HEK293 (cell line): Measurements from ENCODE around the gene MEIKIN.

Source experiments
- CTCF ChIA-PET: fragments of 350-600 bp; formaldehyde crosslinking; extraction: SDS; loops from one replicate; lab custom pipeline; 2021; ENCODE audit warnings: antibody characterized with exemption; lab: Yijun Ruan, JAX
- POLR2A ChIA-PET: fragments of 300-600 bp; formaldehyde crosslinking; extraction: SDS; loops from one replicate; lab custom pipeline; 2020; ENCODE audit warnings: antibody characterized with exemption, inconsistent platforms; lab: Yijun Ruan, JAX
- H3K27ac ChIP-seq: fragments of 200-500 bp; sonication (Bioruptor generic); 2 replicates; pipeline ENCODE4 v1.5.1; 2014; ENCODE audit warnings: low read depth, low read length, control low read depth, inconsistent platforms; ENCODE audit errors: extremely low read depth
- H3K36me3 ChIP-seq, 2 experiments: fragments of 200-500 bp in 1 of 2; sonication (Bioruptor generic) in 1 of 2; 1 replicate in 1 of 2; 2 replicates in 1 of 2; pipeline ENCODE4 v1.5.1; 2014 to 2017; ENCODE audit warnings: inconsistent platforms in 2 of 2, low read length in 2 of 2; ENCODE audit not compliant: control insufficient read depth in 2 of 2, insufficient read depth in 1 of 2
- H3K4me1 ChIP-seq: fragments of 200-500 bp; sonication (Bioruptor generic); 2 replicates; pipeline ENCODE4 v1.5.1; 2014; ENCODE audit warnings: mild to moderate bottlenecking, low read length, inconsistent platforms; ENCODE audit not compliant: control insufficient read depth, insufficient read depth
- H3K4me3 ChIP-seq: 2 replicates; pipeline ENCODE4 v1.5.1; 2011; ENCODE audit warnings: low read depth, mild to moderate bottlenecking, control low read depth, low read length, moderate library complexity
- H3K9me3 ChIP-seq: fragments of 200-500 bp; sonication (Bioruptor generic); 2 replicates; pipeline ENCODE4 v1.5.1; 2014; ENCODE audit warnings: low read depth, low read length, inconsistent platforms; ENCODE audit not compliant: control insufficient read depth, insufficient read depth
- HOXD13 ChIP-seq: sonication (generic); formaldehyde crosslinking; IDR thresholded peaks from 2 replicates; pipeline ENCODE4 v1.8.0; 2022; ENCODE audit warnings: missing genetic modification reagents, borderline replicate concordance
- OSR2 ChIP-seq: fragments of 450-650 bp; formaldehyde crosslinking; IDR thresholded peaks from 2 replicates; pipeline ENCODE4 v1.5.1; 2016; ENCODE audit warnings: missing biosample characterization, missing genetic modification characterization
- PRDM1 ChIP-seq: fragments of 450-650 bp; formaldehyde crosslinking; IDR thresholded peaks from 2 replicates; pipeline ENCODE4; 2016; ENCODE audit warnings: missing biosample characterization, missing genetic modification characterization
- SCRT1 ChIP-seq: fragments of 450-650 bp; formaldehyde crosslinking; IDR thresholded peaks from 2 replicates; pipeline ENCODE4 v1.5.1; 2016; ENCODE audit warnings: missing biosample characterization, missing genetic modification characterization, borderline replicate concordance
- SCRT2 ChIP-seq: fragments of 450-650 bp; formaldehyde crosslinking; IDR thresholded peaks from 2 replicates; pipeline ENCODE4 v1.5.1; 2016; ENCODE audit warnings: missing biosample characterization, missing genetic modification characterization
- YY1 ChIP-seq: fragments of 450-650 bp; formaldehyde crosslinking; IDR thresholded peaks from 2 replicates; pipeline ENCODE4 v1.5.1; 2018; ENCODE audit warnings: missing biosample characterization, missing genetic modification characterization
- ZBTB44 ChIP-seq: fragments of 450-650 bp; IDR thresholded peaks from 2 replicates; pipeline ENCODE4 v1.5.1; 2018; ENCODE audit warnings: missing biosample characterization, mild to moderate bottlenecking, missing genetic modification characterization
- ZBTB7A ChIP-seq: fragments of 450-650 bp; formaldehyde crosslinking; IDR thresholded peaks from 2 replicates; pipeline ENCODE4 v1.5.1; 2016; ENCODE audit warnings: low read depth, missing biosample characterization, missing genetic modification characterization
- ZBTB8A ChIP-seq: fragments of 450-650 bp; formaldehyde crosslinking; IDR thresholded peaks from 2 replicates; pipeline ENCODE4 v1.5.1; 2016; ENCODE audit warnings: missing biosample characterization, missing genetic modification characterization
- ZEB2 ChIP-seq: fragments of 450-650 bp; formaldehyde crosslinking; IDR thresholded peaks from 2 replicates; pipeline ENCODE4 v1.5.1; 2016; ENCODE audit warnings: missing biosample characterization, missing genetic modification characterization
- ZNF138 ChIP-seq: fragments of 450-650 bp; formaldehyde crosslinking; IDR thresholded peaks from 2 replicates; pipeline ENCODE4 v1.5.1; 2016; ENCODE audit warnings: missing biosample characterization, missing genetic modification characterization, borderline replicate concordance
- ZNF184 ChIP-seq: fragments of 450-650 bp; IDR thresholded peaks from 2 replicates; pipeline ENCODE4 v1.5.1; 2018; ENCODE audit warnings: missing biosample characterization, mild to moderate bottlenecking, missing genetic modification characterization
- ZNF214 ChIP-seq: fragments of 450-650 bp; formaldehyde crosslinking; IDR thresholded peaks from 2 replicates; pipeline ENCODE4 v1.5.1; 2017; ENCODE audit warnings: missing biosample characterization, mild to moderate bottlenecking, missing genetic modification characterization, borderline replicate concordance
- ZNF302 ChIP-seq: fragments of 450-650 bp; formaldehyde crosslinking; IDR thresholded peaks from 2 replicates; pipeline ENCODE4 v1.5.1; 2016; ENCODE audit warnings: missing biosample characterization, missing genetic modification characterization, low read depth
- ZNF610 ChIP-seq: fragments of 450-650 bp; formaldehyde crosslinking; IDR thresholded peaks from 2 replicates; pipeline ENCODE4 v1.5.1; 2016; ENCODE audit warnings: missing biosample characterization, missing genetic modification characterization, borderline replicate concordance
- ZNF624 ChIP-seq: fragments of 450-650 bp; formaldehyde crosslinking; IDR thresholded peaks from 2 replicates; pipeline ENCODE4 v1.5.1; 2017; ENCODE audit warnings: missing biosample characterization, missing genetic modification characterization
- ZNF677 ChIP-seq: fragments of 450-650 bp; IDR thresholded peaks from 2 replicates; pipeline ENCODE4 v1.5.0; 2018; ENCODE audit warnings: missing biosample characterization, mild to moderate bottlenecking, missing genetic modification characterization, moderate library complexity
- ZNF747 ChIP-seq: fragments of 450-650 bp; formaldehyde crosslinking; IDR thresholded peaks from 2 replicates; pipeline ENCODE4 v1.5.1; 2016; ENCODE audit warnings: missing biosample characterization, missing genetic modification characterization
- ZSCAN30 ChIP-seq: fragments of 450-650 bp; IDR thresholded peaks from 2 replicates; pipeline ENCODE4 v1.5.1; 2018; ENCODE audit warnings: missing biosample characterization, mild to moderate bottlenecking, missing genetic modification characterization, moderate library complexity
- TF ChIP-seq, protein P1 (sequence below): fragments of 450-650 bp; formaldehyde crosslinking; IDR thresholded peaks from 2 replicates; pipeline ENCODE4 v1.5.0; 2017; ENCODE audit warnings: missing biosample characterization, missing genetic modification characterization, borderline replicate concordance
- TF ChIP-seq, protein P2 (sequence below): fragments of 450-650 bp; formaldehyde crosslinking; IDR thresholded peaks from 2 replicates; pipeline ENCODE4 v1.5.1; 2016; ENCODE audit warnings: missing biosample characterization, missing genetic modification characterization
- TF ChIP-seq, protein P3 (sequence below): fragments of 450-650 bp; formaldehyde crosslinking; IDR thresholded peaks from 2 replicates; pipeline ENCODE4 v1.5.1; 2016; ENCODE audit warnings: missing biosample characterization, missing genetic modification characterization
- TF ChIP-seq, protein P4 (sequence below): fragments of 450-650 bp; formaldehyde crosslinking; IDR thresholded peaks from 2 replicates; pipeline ENCODE4 v1.5.1; 2016; ENCODE audit warnings: missing biosample characterization, missing genetic modification characterization

Gene MEIKIN

GRCh38 chr5:131766689-131767088 is 178.8 kb downstream of the MEIKIN start:
- H3K27ac ChIP-seq: no peak overlapping the region

GRCh38 chr5:131765261-131765660 is 180.2 kb downstream of the MEIKIN start:
- ChIA-PET CTCF (no interaction called here), POLR2A (no interaction called here)
- H3K27ac ChIP-seq: no peak overlapping the region
- no peaks in the 10 kb centered on the region for H3K9me3 ChIP-seq
- no peak overlapping the region for H3K4me3 ChIP-seq
- no peaks in the 10 kb centered on the region for H3K4me1 ChIP-seq
- TF ChIP-seq OSR2 (tag by site-specific recombination) (no peak), ZNF624 (tag by site-specific recombination) (no peak), SCRT1 (tag by site-specific recombination) (no peak), ZBTB44 (tag by site-specific recombination) (no peak), ZEB2 (tag by site-specific recombination) (no peak)
- TF ChIP-seq, protein P1, sequence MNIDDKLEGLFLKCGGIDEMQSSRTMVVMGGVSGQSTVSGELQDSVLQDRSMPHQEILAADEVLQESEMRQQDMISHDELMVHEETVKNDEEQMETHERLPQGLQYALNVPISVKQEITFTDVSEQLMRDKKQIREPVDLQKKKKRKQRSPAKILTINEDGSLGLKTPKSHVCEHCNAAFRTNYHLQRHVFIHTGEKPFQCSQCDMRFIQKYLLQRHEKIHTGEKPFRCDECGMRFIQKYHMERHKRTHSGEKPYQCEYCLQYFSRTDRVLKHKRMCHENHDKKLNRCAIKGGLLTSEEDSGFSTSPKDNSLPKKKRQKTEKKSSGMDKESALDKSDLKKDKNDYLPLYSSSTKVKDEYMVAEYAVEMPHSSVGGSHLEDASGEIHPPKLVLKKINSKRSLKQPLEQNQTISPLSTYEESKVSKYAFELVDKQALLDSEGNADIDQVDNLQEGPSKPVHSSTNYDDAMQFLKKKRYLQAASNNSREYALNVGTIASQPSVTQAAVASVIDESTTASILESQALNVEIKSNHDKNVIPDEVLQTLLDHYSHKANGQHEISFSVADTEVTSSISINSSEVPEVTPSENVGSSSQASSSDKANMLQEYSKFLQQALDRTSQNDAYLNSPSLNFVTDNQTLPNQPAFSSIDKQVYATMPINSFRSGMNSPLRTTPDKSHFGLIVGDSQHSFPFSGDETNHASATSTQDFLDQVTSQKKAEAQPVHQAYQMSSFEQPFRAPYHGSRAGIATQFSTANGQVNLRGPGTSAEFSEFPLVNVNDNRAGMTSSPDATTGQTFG (tag by site-specific recombination): no peak
- H3K36me3 ChIP-seq: no peaks in the 10 kb centered on the region

More at GRCh38 chr5:131766689-131767088, 178.8 kb downstream of the MEIKIN start:
- POLR2A ChIA-PET: no interaction called here
- CTCF ChIA-PET: no interaction called here
- no peaks in the 10 kb centered on the region for H3K9me3 ChIP-seq
- H3K4me1 ChIP-seq: no peaks in the 10 kb centered on the region
- H3K4me3 ChIP-seq: no peak overlapping the region
- TF ChIP-seq, protein P2, sequence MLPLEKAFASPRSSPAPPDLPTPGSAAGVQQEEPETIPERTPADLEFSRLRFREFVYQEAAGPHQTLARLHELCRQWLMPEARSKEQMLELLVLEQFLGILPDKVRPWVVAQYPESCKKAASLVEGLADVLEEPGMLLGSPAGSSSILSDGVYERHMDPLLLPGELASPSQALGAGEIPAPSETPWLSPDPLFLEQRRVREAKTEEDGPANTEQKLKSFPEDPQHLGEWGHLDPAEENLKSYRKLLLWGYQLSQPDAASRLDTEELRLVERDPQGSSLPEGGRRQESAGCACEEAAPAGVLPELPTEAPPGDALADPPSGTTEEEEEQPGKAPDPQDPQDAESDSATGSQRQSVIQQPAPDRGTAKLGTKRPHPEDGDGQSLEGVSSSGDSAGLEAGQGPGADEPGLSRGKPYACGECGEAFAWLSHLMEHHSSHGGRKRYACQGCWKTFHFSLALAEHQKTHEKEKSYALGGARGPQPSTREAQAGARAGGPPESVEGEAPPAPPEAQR (tag by site-specific recombination): no peak
- no peak for TF ChIP-seq SCRT2 (tag by site-specific recombination)
- TF ChIP-seq ZNF302 (tag by site-specific recombination): no peak
- TF ChIP-seq YY1 (tag by site-specific recombination): no peak
- TF ChIP-seq, protein P3, sequence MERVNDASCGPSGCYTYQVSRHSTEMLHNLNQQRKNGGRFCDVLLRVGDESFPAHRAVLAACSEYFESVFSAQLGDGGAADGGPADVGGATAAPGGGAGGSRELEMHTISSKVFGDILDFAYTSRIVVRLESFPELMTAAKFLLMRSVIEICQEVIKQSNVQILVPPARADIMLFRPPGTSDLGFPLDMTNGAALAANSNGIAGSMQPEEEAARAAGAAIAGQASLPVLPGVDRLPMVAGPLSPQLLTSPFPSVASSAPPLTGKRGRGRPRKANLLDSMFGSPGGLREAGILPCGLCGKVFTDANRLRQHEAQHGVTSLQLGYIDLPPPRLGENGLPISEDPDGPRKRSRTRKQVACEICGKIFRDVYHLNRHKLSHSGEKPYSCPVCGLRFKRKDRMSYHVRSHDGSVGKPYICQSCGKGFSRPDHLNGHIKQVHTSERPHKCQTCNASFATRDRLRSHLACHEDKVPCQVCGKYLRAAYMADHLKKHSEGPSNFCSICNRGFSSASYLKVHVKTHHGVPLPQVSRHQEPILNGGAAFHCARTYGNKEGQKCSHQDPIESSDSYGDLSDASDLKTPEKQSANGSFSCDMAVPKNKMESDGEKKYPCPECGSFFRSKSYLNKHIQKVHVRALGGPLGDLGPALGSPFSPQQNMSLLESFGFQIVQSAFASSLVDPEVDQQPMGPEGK: no peak
- TF ChIP-seq, protein P4, sequence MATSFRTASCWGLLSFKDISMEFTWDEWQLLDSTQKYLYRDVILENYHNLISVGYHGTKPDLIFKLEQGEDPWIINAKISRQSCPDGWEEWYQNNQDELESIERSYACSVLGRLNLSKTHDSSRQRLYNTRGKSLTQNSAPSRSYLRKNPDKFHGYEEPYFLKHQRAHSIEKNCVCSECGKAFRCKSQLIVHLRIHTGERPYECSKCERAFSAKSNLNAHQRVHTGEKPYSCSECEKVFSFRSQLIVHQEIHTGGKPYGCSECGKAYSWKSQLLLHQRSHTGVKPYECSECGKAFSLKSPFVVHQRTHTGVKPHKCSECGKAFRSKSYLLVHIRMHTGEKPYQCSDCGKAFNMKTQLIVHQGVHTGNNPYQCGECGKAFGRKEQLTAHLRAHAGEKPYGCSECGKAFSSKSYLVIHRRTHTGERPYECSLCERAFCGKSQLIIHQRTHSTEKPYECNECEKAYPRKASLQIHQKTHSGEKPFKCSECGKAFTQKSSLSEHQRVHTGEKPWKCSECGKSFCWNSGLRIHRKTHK: no peak
- no peak for TF ChIP-seq PRDM1 (tag by site-specific recombination)
- no peak for TF ChIP-seq HOXD13
- TF ChIP-seq ZSCAN30: no peak
- TF ChIP-seq ZNF184 (tag by site-specific recombination): no peak
- TF ChIP-seq ZNF610 (tag by site-specific recombination): no peak
- TF ChIP-seq ZNF747 (tag by site-specific recombination): no peak
- no peak for TF ChIP-seq ZNF677 (tag by site-specific recombination)
- TF ChIP-seq ZNF214 (tag by site-specific recombination): no peak
- TF ChIP-seq ZNF138: no peak
- no peak for TF ChIP-seq ZBTB8A (tag by site-specific recombination)
- TF ChIP-seq ZBTB7A (tag by site-specific recombination): no peak
- no peaks in the 10 kb centered on the region for H3K36me3 ChIP-seq
